Stimulated activated CD4-positive, alpha-beta T cell treated with anti-CD3 and anti-CD28 coated beads, Interleukin-2, amount 100 ng/mL, for 48 hours (primary cell): ENCODE results near the gene ARL3.

ENCODE experiments used
- DNase-seq, 2 donors: peaks; one replicate each; pipeline ENCODE4 v3.0.0-alpha.2; 2020

The ARL3 gene

GRCh38 chr10:102649797-102650654 is 64.2 kb downstream of the ARL3 start:
- no peak for DNase-seq

GRCh38 chr10:102648889-102649796 is 65.1 kb downstream of the ARL3 start:
- DNase-seq, result no peak

DNA sequence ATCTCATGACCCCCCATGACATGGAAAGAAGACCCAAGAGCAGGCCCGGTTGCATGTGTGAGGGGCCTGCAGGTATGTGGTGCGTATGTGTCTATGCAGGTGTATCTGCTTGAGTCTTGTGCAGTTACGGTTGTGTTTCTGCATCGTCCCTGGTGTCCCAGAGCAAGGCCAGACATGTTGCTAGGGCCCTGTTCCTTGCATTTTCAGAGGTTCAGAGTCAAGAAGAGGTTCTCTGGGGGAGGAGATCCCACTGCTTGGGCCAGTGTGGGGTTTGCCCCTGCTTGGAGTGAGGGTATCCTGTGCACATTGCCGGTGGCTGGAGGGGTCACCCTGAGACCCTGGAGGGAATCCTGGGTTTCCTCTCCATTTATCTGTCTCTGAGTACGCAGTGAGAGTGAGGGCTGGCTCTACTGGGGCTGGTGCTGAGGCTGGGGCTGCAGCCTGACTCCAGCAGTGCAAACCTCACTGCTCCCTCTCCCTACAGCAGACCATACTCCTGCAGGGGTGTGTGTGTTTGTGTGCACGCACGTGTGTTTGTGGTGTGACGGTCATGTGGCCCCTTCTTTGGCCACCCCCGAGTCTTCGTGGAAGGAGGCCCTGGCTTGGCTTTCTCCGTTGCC is 65.8 kb downstream of the ARL3 start:
- DNase-seq, result no peak

GRCh38 chr10:102647443-102648268 is 66.5 kb downstream of the ARL3 start:
- DNase-seq, result no peak

DNA sequence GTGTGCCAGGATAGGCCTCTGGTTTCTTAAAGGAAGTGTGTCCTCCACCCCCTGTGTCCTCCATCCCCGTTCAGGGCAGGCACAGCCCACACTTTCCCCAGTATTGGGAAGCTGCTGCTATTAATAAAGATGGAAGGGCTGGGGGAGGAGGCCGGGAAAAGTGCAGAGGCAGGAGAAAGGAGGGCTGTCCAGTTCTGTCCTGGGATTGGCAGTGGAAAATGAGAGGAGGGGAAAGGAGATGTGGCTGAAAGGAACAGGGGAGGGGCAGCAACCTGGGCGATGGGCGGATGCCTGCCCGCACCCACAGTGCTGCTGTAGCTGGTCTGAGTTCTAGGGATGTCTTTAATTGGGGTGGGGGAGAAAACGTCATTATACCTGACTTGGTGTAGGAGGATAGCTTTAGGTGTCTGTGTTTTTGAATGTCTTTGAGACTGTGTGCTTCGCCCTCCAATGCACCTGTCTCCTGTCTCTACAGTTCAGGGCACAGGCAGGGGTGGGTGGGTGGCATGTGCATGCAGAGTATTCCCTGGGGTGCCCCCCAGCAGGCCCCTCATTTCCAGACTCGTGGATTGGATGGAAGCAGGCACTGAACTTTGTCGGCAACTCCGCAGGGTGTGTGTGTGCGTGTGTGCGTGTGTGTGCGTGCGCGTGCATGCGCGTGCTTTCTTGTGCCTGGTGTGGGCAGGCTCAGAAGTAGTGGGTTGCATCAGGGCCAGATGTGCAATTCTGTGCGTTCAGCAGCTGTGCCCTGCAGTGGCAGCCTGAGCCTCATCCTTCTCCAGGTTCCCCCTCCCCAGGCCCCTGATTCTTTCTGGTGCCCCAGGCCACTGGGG is 67.4 kb downstream of the ARL3 start:
- DNase-seq, result peak; percentile 23 to 42

DNA sequence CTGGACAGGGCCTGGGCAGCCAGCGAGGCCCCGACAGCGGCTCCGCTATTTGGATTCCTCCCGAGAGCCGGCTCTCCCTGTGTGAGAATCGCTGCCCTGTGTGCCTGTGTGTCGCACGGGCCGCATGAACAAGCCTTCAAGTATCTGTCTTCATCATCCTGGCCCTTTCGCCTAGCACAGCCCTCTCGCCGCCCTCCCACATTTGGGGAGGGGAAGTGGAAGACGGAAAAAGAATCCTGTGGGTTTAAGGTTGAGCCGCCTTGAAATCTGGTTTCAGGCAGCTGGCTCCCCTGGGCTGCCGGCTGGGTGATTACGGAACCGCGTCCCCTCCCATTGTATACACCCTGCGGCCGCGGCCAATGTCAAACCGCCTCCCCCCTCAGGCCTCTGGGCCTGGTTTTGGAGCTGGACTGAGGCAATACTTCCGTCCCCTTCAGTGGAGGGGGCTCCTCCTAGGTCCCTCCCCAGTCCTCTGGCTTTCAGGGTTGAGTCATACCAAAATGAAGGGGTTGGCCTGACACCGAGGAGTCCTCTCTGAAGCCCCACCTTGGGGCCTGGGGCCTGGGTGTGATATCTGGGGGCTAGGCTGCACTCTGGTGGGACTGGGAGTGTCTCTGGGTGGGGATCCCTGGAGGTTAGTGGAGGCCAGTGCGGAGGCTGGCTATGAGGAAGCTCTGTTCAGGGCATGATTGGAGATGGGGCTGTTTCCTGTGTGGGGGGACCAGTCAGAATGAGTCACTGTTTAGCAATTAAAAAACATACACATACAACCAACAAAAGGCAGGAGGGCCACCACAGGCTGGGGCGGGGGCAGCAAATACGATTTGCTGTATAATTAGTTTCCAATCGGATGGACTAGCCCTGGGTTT is 68.2 kb downstream of the ARL3 start:
- DNase-seq, result peak; percentile 55 to 65

DNA sequence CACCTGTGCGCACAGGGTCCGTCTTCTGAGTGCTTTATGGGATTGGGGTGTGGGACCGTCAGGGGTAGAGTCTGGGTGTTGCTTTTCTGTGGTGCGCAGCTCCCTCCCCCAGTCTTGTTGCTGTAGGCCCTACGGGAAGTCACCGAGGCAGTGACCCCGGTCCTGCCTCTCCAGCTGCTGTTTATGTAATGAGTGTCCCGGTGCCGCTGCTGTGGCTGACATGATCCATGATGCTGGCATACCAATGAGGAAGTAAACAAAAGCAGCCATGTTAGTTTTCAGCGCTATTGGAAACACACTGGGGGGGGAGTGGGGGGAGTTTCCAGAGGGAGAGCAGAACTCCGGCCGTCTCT is 68.8 kb downstream of the ARL3 start:
- no peak for DNase-seq

GRCh38 chr10:102644646-102645387 is 69.4 kb downstream of the ARL3 start:
- DNase-seq, result peak; percentile 59 to 69

GRCh38 chr10:102644066-102644645 is 70.0 kb downstream of the ARL3 start, which contains the start of gene TRIM8:
TSS of gene TRIM8 (plus strand) at chr10:102644479. CDS start at chr10:102644618, 139 bp downstream.
- peak; percentile 40 to 59 for DNase-seq

DNA sequence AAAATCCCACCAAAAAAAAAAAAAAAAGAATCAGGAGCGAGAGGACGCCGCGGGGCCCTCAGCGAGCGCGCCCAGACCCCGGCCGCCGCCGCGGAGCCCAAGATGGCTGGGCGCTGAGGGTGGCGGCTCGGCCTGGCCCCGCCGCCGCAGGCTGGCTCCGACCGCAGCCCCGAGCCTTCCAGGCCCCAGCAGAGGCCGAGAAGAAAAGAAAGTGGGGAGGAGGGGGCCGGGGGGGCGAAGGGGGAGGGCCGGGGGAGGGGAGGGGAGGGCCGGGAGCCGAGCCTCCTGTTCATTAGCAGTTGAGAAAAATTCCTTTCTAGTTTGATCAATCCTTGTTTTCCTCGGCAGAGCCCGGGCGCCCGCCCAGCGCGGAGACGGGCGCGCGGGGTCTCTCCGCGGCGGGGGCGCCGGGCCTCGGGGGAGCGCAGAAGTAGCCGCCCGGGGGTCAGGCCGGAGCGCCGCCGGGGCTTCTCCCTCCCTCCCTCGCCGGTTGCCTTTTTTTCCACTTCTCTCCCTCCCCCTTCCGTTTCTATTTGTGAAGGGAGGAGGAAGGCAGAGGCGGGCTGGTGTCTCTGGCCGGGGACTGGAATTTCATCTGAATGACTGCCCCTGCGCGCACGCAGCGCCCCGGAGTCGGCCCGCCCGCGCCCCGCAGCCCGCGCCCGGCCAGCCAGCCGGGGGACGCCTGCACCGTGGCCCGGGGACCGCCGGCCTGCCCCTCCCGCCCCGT is 70.7 kb downstream of the ARL3 start:
- peak; percentile 48 to 52 for DNase-seq

DNA sequence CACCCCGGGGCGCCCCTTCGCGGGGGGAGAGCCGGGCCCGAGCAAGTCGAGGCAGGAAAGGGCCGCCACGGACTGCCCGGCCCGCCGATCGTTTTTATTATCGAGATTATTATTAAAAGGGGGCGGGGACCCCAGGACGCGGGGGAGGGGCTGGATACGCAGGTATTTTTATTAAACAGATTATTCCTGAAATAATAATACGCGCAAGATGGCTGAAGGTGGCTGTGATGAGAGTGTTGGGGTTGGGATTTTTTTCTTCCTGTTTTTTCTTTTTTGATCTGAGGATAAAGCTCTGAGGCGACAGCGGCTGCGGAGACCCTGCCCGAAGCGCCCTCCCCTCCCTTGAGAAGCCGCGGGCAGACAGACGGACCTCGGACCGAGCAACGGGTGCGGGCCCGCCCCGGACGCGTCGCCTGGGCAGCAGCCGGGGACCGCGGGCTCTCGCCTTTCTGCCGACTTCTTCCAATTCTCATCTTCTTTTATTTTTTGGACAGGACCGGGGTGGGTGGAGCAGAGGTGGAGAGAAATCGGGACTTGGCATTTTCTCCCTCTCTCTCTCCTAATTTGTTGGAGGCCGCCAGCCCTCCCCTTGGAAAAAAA is 71.4 kb downstream of the ARL3 start:
- DNase-seq, result peak in 1 of 2 donors; percentile 23

GRCh38 chr10:102641880-102642735 is 72.1 kb downstream of the ARL3 start:
- peak; percentile 94 to 96 for DNase-seq

- DNase-seq, result no peak
These were observed 72.8 kb downstream of the ARL3 start for GRCh38 chr10:102641402-102641801.

GRCh38 chr10:102639537-102639936 is 74.7 kb downstream of the ARL3 start:
- no peak for DNase-seq

- no peak for DNase-seq
These were observed 78.8 kb downstream of the ARL3 start for GRCh38 chr10:102635377-102635776.

GRCh38 chr10:102634686-102635085 is 79.5 kb downstream of the ARL3 start:
- no peak for DNase-seq

- DNase-seq, result no peak
These were observed 80.3 kb downstream of the ARL3 start for GRCh38 chr10:102633848-102634247.
